Dermis microvascular lymphatic vessel endothelial cell (primary cell): Measurements from ENCODE around the gene TEX44. TPM values are rescaled to one million over a fixed set of nuclear protein-coding genes. Genes with fewer than 3 reads are reported as not detected.

ENCODE experiments used
- DNase-seq, 2 donors: peaks; one replicate each; pipeline versions ENCODE4 v3.0.0 to v3.0.0-alpha.2; 2010; ENCODE audit warnings: low read depth in 2 of 2
- total RNA-seq: library from RNA; depleted of rRNA; stranded (reverse); fragments of >200 nt; gene quantifications from 2 replicates; pipeline ENCODE4 v1.2.1, GENCODE V29; 2014

The TEX44 gene
- total RNA-seq, 1 donor from 2014 or later, result not detected

- DNase-seq, result no peak
These were observed 40.7 kb downstream of the TEX44 start for GRCh38 chr2:231633241-231633976.

- no peak for DNase-seq
These were observed 41.7 kb downstream of the TEX44 start for GRCh38 chr2:231634412-231634811.

GRCh38 chr2:231634951-231635875 is 42.5 kb downstream of the TEX44 start:
- DNase-seq, result no peak

GRCh38 chr2:231640241-231640640 is 47.6 kb downstream of the TEX44 start:
- DNase-seq, result peak in 1 of 2 donors; percentile 23

GRCh38 chr2:231640641-231641111 is 48.0 kb downstream of the TEX44 start:
- peak; percentile 49 to 57 for DNase-seq

- peak; percentile 63 to 94 for DNase-seq
These were observed 50.2 kb downstream of the TEX44 start for GRCh38 chr2:231642631-231643494.

- no peak for DNase-seq
These were observed 50.8 kb downstream of the TEX44 start for GRCh38 chr2:231643495-231643888.

Other genes starting within 250 kb of the TEX44 start
- 7.2 and 19.1 TPM in 2 replicates for gene B3GNT7, start 197.2 kb upstream of the TEX44 start, total RNA-seq
- gene NCL, start 128.4 kb upstream of the TEX44 start, total RNA-seq, result 107 and 139 TPM in 2 replicates
- not detected in 2 replicates for gene NMUR1, start 62.4 kb upstream of the TEX44 start, total RNA-seq
- 712 and 977 TPM in 2 replicates for gene PTMA, start 115.7 kb downstream of the TEX44 start, total RNA-seq
- gene PDE6D, start 188.4 kb downstream of the TEX44 start, total RNA-seq, result 14.9 and 20.6 TPM in 2 replicates
- 11.2 and 15.8 TPM in 2 replicates for gene COPS7B, start 193.6 kb downstream of the TEX44 start, total RNA-seq